K562 (cell line): ENCODE results near the gene BDKRB2. TPM values are rescaled to one million over a fixed set of nuclear protein-coding genes. Genes with fewer than 3 reads are reported as not detected.

ENCODE experiments used
- ATAC-seq: fragments of 200-7000 bp; cut with Tn5 transposase; 3 replicates; pipeline ENCODE4 v1.9.1; 2020; ENCODE audit warnings: moderate library complexity
- BruUV-seq: library from RNA; stranded (reverse); fragments of 400-500 nt; replicated peaks from 2 replicates; lab custom pipeline; 2021; lab: Mats Ljungman, UMichigan
- CTCF ChIA-PET: fragments of 300-600 bp; formaldehyde crosslinking; extraction: SDS; loops from one replicate; lab custom pipeline; 2021; ENCODE audit warnings: low intra/inter-chr PET ratio; lab: Yijun Ruan, JAX
- POLR2A ChIA-PET: fragments of 300-600, 350-650 bp; sonication (Branson Sonifier 250); formaldehyde crosslinking; extraction: SDS; loops from one replicate; lab custom pipeline; 2021; ENCODE audit warnings: antibody characterized with exemption, inconsistent platforms; lab: Yijun Ruan, JAX
- DNase-seq, 4 experiments: peaks; one replicate each; pipeline versions ENCODE4 v3.0.0 to v3.0.0-alpha.2; 2011 to 2018; ENCODE audit warnings: low spot score in 3 of 4, mixed read lengths in 3 of 4; ENCODE audit errors: extremely low read depth in 1 of 4
- FAIRE-seq: peaks from 2 replicates; lab custom pipeline; 2011; peaks lifted over from hg19 to GRCh38; lab: Jason Lieb, UNC
- H2AFZ ChIP-seq: 2 replicates; pipeline ENCODE4 v1.6.0; 2011; ENCODE audit warnings: low read depth, low read length, control low read depth, inconsistent platforms
- H3K27ac ChIP-seq: fragments of 200-600 bp; 3 replicates; pipeline ENCODE4 v1.8.0; 2011; ENCODE audit warnings: low read depth, mild to moderate bottlenecking, control low read depth, inconsistent platforms, low read length, moderate library complexity, mixed read lengths; ENCODE audit errors: extremely low read depth
- H3K27me3 ChIP-seq, 2 experiments: fragments of 300-600 bp in 1 of 2; 2 replicates in 1 of 2; 3 replicates in 1 of 2; pipeline versions ENCODE4 v1.6.0 to v1.8.0; 2011; ENCODE audit warnings: inconsistent platforms in 2 of 2, low read length in 2 of 2, mild to moderate bottlenecking in 1 of 2, mixed read lengths in 1 of 2, moderate library complexity in 1 of 2; ENCODE audit not compliant: control insufficient read depth in 2 of 2, insufficient read depth in 2 of 2
- H3K36me3 ChIP-seq: fragments of 300-600 bp; 3 replicates; pipeline ENCODE4 v1.8.0; 2011; ENCODE audit warnings: mild to moderate bottlenecking, low read length, inconsistent platforms; ENCODE audit not compliant: control insufficient read depth, insufficient read depth
- H3K4me1 ChIP-seq, 2 experiments: fragments of 200-600 bp in 1 of 2; replicated peaks in 1 of 2; 2 replicates in 1 of 2; 3 replicates in 1 of 2; pipeline versions ENCODE4 v1.5.1 to v1.8.0; 2011; ENCODE audit warnings: inconsistent platforms in 2 of 2, low read length in 2 of 2, mild to moderate bottlenecking in 1 of 2, mixed read lengths in 1 of 2, moderate library complexity in 1 of 2; ENCODE audit not compliant: control insufficient read depth in 2 of 2, insufficient read depth in 2 of 2
- H3K4me2 ChIP-seq: 2 replicates; pipeline ENCODE4 v1.6.1; 2011; ENCODE audit warnings: low read length, control low read depth, inconsistent platforms, mixed read lengths; ENCODE audit not compliant: insufficient read depth
- H3K4me3 ChIP-seq: fragments of 200-600 bp; sonication (generic), shearing (Covaris generic); 2 replicates; pipeline ENCODE4 v1.5.1; 2016; ENCODE audit warnings: control low read depth, inconsistent platforms
- H3K79me2 ChIP-seq: fragments of 200-600 bp; 3 replicates; pipeline ENCODE4 v1.8.0; 2011; ENCODE audit warnings: low read length, inconsistent platforms; ENCODE audit not compliant: control insufficient read depth, insufficient read depth
- H3K9ac ChIP-seq, 2 experiments: 2 replicates each; pipeline versions ENCODE4 v1.6.0 to v1.6.1; 2011; ENCODE audit warnings: low read depth in 2 of 2, low read length in 2 of 2, control low read depth in 1 of 2, inconsistent platforms in 1 of 2, mild to moderate bottlenecking in 1 of 2, mixed read lengths in 1 of 2; ENCODE audit not compliant: insufficient read depth in 1 of 2
- H3K9me1 ChIP-seq: one replicate; pipeline ENCODE4 v1.6.0; 2011; ENCODE audit warnings: inconsistent platforms, mild to moderate bottlenecking, low read length, moderate library complexity; ENCODE audit not compliant: control insufficient read depth, insufficient read depth
- H3K9me3 ChIP-seq: replicated peaks from 2 replicates; pipeline ENCODE4 v1.5.1; 2011; ENCODE audit warnings: low read depth, low read length, inconsistent platforms; ENCODE audit not compliant: control insufficient read depth, insufficient read depth
- H4K20me1 ChIP-seq: replicated peaks from 2 replicates; pipeline ENCODE4 v1.6.1; 2011; ENCODE audit warnings: low read length, inconsistent platforms, mixed read lengths; ENCODE audit not compliant: control insufficient read depth, insufficient read depth
- ARHGAP35 ChIP-seq: fragments of 450-650 bp; IDR thresholded peaks from 2 replicates; pipeline ENCODE4 v1.6.1; 2018; ENCODE audit not compliant: partially characterized antibody
- ETS2 ChIP-seq: IDR thresholded peaks from 2 replicates; pipeline ENCODE4 v1.6.1; 2016; ENCODE audit warnings: borderline replicate concordance, missing genetic modification characterization, mild to moderate bottlenecking, moderate library complexity, missing compliant biosample characterization; ENCODE audit not compliant: poor library complexity, severe bottlenecking
- GTF2E2 ChIP-seq: fragments of 200-800 bp; sonication (Bioruptor generic); IDR thresholded peaks from 2 replicates; pipeline ENCODE4 v1.6.1; 2016; ENCODE audit warnings: missing genetic modification characterization, missing compliant biosample characterization
- HNRNPK ChIP-seq: fragments of 200-400 bp; formaldehyde crosslinking; IDR thresholded peaks from one replicate; pipeline ENCODE4 v1.6.1; 2018; ENCODE audit warnings: mild to moderate bottlenecking, low read depth, low read length; ENCODE audit not compliant: poor library complexity, severe bottlenecking
- JUND ChIP-seq, 2 experiments: IDR thresholded peaks; 2 replicates in 1 of 2; 3 replicates in 1 of 2; pipeline ENCODE4 v1.6.1; 2011; ENCODE audit warnings: borderline replicate concordance in 2 of 2, low read depth in 2 of 2, low read length in 2 of 2, improper control_type of control experiment in 1 of 2, missing biosample characterization in 1 of 2, missing genetic modification characterization in 1 of 2, missing genetic modification reagents in 1 of 2
- MED1 ChIP-seq: sonication (generic); formaldehyde crosslinking; IDR thresholded peaks from 2 replicates; pipeline ENCODE4 v1.8.1; 2023; ENCODE audit warnings: missing genetic modification reagents, borderline replicate concordance
- MIER1 ChIP-seq: fragments of 450-650 bp; IDR thresholded peaks from 2 replicates; pipeline ENCODE4 v1.6.1; 2016; ENCODE audit warnings: antibody characterized with exemption, mild to moderate bottlenecking, low read depth
- NFE2 ChIP-seq: IDR thresholded peaks from 2 replicates; pipeline ENCODE4 v1.6.1; 2014; ENCODE audit warnings: antibody characterized with exemption, low read depth
- SRSF1 ChIP-seq: fragments of 200-400 bp; formaldehyde crosslinking; IDR thresholded peaks from 2 replicates; pipeline ENCODE4 v1.6.1; 2017; ENCODE audit warnings: mild to moderate bottlenecking, low read depth, low read length, moderate library complexity
- ZBED1 ChIP-seq: IDR thresholded peaks from 2 replicates; pipeline ENCODE4 v1.6.1; 2014
- ZC3H4 ChIP-seq: sonication (generic); formaldehyde crosslinking; IDR thresholded peaks from 2 replicates; pipeline ENCODE4 v1.9.0; 2021; ENCODE audit warnings: missing genetic modification reagents, borderline replicate concordance
- ZNF24 ChIP-seq: fragments of 450-650 bp; IDR thresholded peaks from 2 replicates; pipeline ENCODE4 v1.6.1; 2016
- ZNF311 ChIP-seq: fragments of 250-450 bp; sonication (Bioruptor Pico); IDR thresholded peaks from 2 replicates; pipeline ENCODE4 v1.4.0; 2020; ENCODE audit warnings: mild to moderate bottlenecking, moderate library complexity
- ZNF644 ChIP-seq: fragments of 200-800 bp; sonication (Bioruptor generic); IDR thresholded peaks from 2 replicates; pipeline ENCODE4 v1.6.1; 2016; ENCODE audit warnings: low read depth, missing genetic modification characterization, missing compliant biosample characterization
- WGBS: fragments of 100-300 bp; shearing (Covaris generic); methylation state at CpG from one replicate; pipeline ENCODE4 v1.1.6; 2016; ENCODE audit warnings: low coverage, mixed read lengths; ENCODE audit not compliant: insufficient coverage; ENCODE audit errors: missing lambda C conversion rate; 5-methylcytosine and 5-hydroxymethylcytosine counted together
- in situ Hi-C: fragments of 300-500 bp; cut with MboI; formaldehyde crosslinking; loops from 4 replicates; pipeline ENCODE4 v1.15.0; 2018; ENCODE audit warnings: inconsistent platforms, mixed read lengths
- intact Hi-C: fragments of 100-400 bp; cut with micrococcal nuclease; formaldehyde crosslinking; loops from 2 replicates; pipeline ENCODE4 v1.14.2; 2022
- polyA plus RNA-seq, 8 experiments: library from polyadenylated mRNA; depleted of rRNA in 4 of 8; stranded (reverse) in 5 of 8; unstranded in 3 of 8; fragments of >200 nt; fragmentation: Nextera tagmentation in 2 of 8; fragmentation: Illumina TruSeq in 1 of 8; extraction: Ambion mirVana in 2 of 8; extraction: Trizol in 1 of 8; gene quantifications; 2 replicates each; pipeline versions ENCODE4 v1.2.1 to v1.2.3, GENCODE V29; 2011 to 2014; ENCODE audit warnings: inconsistent platforms in 1 of 8, missing spikeins in 1 of 8
- total RNA-seq, 7 experiments: library from RNA; depleted of rRNA in 6 of 7; stranded (reverse); fragments of >200 nt in 6 of 7; fragmentation: Illumina TruSeq in 2 of 7; extraction: Trizol in 2 of 7; gene quantifications; 2 replicates each; pipeline versions ENCODE4 v1.2.1 to v1.2.3, GENCODE V29; 2011 to 2021; ENCODE audit warnings: low replicate concordance in 1 of 7
- TF ChIP-seq, protein P1 (sequence below): fragments of 250-450 bp; sonication (Bioruptor Pico); IDR thresholded peaks from 2 replicates; pipeline ENCODE4 v1.5.0; 2021
- TF ChIP-seq, protein P2 (sequence below): sonication (generic); formaldehyde crosslinking; IDR thresholded peaks from 2 replicates; pipeline ENCODE4 v1.8.1; 2023; ENCODE audit warnings: missing genetic modification reagents, mild to moderate bottlenecking, borderline replicate concordance
- TF ChIP-seq, protein P3 (sequence below): fragments of 250-450 bp; sonication (Bioruptor Pico); IDR thresholded peaks from 2 replicates; pipeline ENCODE4 v1.4.0; 2020

Gene BDKRB2
- total and polyA plus RNA-seq, 9 of the 15 experiments (the other 6 are each of a cell fraction or from before 2014, with no cell fraction given): 0.02 TPM; not detected in 8

DNA sequence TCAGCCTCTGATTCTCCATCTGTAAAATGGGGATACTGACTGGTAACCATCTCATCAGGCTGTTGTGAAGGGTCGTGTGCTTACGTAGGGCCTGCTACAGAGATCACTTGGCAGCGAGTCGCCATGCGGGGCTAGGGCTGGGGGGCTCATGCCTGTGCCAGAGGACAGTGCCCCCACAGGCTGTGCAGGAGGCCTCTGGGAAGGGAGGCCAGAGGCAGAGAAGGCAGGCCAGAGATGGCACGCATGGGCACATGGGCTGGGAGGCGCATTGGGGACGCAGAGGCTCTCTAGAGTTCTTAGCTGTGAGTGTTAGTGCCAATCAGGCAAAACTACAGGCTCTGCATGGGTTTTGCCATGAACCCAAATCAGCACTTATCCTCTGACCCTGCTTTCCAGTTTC is 3.5 kb upstream of the BDKRB2 start:
- WGBS: 0% methylated on average over 8 of the region's 8 CpGs
- peaks cover 3 to 60% of the 10 kb centered on the region in 2 experiments; a peak in 2 of 5 replicates for H3K27me3 ChIP-seq
- no peaks in the 10 kb centered on the region for H3K36me3 ChIP-seq
- no peaks in the 10 kb centered on the region for H3K9me3 ChIP-seq
- BruUV-seq: no TSS peak
- H2AFZ ChIP-seq: no peak overlapping the region
- ATAC-seq: no peak
- no peak overlapping the region for H3K4me2 ChIP-seq
- ChIA-PET CTCF (no interaction called here), POLR2A (interaction anchor here (0.6 kb wide), 1 partner anchor 248 kb away, joined by 3 read pairs; no protein-coding TSS in a partner anchor)
- no peak for DNase-seq
- no peaks in the 10 kb centered on the region for H3K9me1 ChIP-seq
- intact Hi-C loops: no loop called here
- in situ Hi-C loops: no loop called here
- H3K27ac ChIP-seq: no peak overlapping the region
- H3K4me3 ChIP-seq: no peak overlapping the region
- H3K79me2 ChIP-seq: no peaks in the 10 kb centered on the region
- H3K9ac ChIP-seq: no peak overlapping the region
- no peak for FAIRE-seq
- H4K20me1 ChIP-seq: no peaks in the 10 kb centered on the region
- peaks cover 0 to 6% of the 10 kb centered on the region in 2 experiments; a peak in 1 of 5 replicates for H3K4me1 ChIP-seq
- TF ChIP-seq MIER1 (no peak), GTF2E2 (tag) (no peak), ZNF311 (CRISPR knock-in tag) (no peak), ARHGAP35 (no peak), JUND (IDR thresholded peaks at IDR 0.05; ENCODE audit: borderline replicate concordance, low read depth, low read length) (no peak), JUND (tag; IDR thresholded peaks at IDR 0.05; ENCODE audit: borderline replicate concordance, low read depth, low read length) (no peak), MED1 (CRISPR knock-in tag) (no peak), ZNF644 (tag) (no peak), SRSF1 (no peak), ZBED1 (no peak), NFE2 (no peak), ZNF24 (no peak), ETS2 (no peak), ZC3H4 (CRISPR knock-in tag) (no peak), HNRNPK (no peak)
- TF ChIP-seq, protein P1, sequence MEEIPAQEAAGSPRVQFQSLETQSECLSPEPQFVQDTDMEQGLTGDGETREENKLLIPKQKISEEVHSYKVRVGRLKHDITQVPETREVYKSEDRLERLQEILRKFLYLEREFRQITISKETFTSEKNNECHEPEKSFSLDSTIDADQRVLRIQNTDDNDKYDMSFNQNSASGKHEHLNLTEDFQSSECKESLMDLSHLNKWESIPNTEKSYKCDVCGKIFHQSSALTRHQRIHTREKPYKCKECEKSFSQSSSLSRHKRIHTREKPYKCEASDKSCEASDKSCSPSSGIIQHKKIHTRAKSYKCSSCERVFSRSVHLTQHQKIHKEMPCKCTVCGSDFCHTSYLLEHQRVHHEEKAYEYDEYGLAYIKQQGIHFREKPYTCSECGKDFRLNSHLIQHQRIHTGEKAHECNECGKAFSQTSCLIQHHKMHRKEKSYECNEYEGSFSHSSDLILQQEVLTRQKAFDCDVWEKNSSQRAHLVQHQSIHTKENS (CRISPR knock-in tag): no peak
- TF ChIP-seq, protein P2, sequence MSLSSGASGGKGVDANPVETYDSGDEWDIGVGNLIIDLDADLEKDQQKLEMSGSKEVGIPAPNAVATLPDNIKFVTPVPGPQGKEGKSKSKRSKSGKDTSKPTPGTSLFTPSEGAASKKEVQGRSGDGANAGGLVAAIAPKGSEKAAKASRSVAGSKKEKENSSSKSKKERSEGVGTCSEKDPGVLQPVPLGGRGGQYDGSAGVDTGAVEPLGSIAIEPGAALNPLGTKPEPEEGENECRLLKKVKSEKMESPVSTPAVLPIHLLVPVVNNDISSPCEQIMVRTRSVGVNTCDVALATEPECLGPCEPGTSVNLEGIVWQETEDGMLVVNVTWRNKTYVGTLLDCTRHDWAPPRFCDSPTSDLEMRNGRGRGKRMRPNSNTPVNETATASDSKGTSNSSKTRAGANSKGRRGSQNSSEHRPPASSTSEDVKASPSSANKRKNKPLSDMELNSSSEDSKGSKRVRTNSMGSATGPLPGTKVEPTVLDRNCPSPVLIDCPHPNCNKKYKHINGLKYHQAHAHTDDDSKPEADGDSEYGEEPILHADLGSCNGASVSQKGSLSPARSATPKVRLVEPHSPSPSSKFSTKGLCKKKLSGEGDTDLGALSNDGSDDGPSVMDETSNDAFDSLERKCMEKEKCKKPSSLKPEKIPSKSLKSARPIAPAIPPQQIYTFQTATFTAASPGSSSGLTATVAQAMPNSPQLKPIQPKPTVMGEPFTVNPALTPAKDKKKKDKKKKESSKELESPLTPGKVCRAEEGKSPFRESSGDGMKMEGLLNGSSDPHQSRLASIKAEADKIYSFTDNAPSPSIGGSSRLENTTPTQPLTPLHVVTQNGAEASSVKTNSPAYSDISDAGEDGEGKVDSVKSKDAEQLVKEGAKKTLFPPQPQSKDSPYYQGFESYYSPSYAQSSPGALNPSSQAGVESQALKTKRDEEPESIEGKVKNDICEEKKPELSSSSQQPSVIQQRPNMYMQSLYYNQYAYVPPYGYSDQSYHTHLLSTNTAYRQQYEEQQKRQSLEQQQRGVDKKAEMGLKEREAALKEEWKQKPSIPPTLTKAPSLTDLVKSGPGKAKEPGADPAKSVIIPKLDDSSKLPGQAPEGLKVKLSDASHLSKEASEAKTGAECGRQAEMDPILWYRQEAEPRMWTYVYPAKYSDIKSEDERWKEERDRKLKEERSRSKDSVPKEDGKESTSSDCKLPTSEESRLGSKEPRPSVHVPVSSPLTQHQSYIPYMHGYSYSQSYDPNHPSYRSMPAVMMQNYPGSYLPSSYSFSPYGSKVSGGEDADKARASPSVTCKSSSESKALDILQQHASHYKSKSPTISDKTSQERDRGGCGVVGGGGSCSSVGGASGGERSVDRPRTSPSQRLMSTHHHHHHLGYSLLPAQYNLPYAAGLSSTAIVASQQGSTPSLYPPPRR (CRISPR knock-in tag): no peak
- TF ChIP-seq, protein P3, sequence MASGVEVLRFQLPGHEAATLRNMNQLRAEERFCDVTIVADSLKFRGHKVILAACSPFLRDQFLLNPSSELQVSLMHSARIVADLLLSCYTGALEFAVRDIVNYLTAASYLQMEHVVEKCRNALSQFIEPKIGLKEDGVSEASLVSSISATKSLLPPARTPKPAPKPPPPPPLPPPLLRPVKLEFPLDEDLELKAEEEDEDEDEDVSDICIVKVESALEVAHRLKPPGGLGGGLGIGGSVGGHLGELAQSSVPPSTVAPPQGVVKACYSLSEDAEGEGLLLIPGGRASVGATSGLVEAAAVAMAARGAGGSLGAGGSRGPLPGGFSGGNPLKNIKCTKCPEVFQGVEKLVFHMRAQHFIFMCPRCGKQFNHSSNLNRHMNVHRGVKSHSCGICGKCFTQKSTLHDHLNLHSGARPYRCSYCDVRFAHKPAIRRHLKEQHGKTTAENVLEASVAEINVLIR (CRISPR knock-in tag): no peak
